C4-2B (cell line): ENCODE results near the gene SIL1.
"Not testable (repeated sequence)": the region's sequence is repeated elsewhere in the genome, so short reads cannot be mapped to it uniquely, and the experiment has no call there.

Experiments
- H3K27ac ChIP-seq: fragments of 450-650 bp; 2 replicates; pipeline ENCODE4 v1.5.1; 2017
- ZFX ChIP-seq: fragments of 450-650 bp; IDR thresholded peaks from 2 replicates; pipeline ENCODE4 v1.6.1; 2017
- TF ChIP-seq, protein P1 (sequence below): fragments of 450-650 bp; conservative IDR thresholded peaks from 2 replicates; pipeline ENCODE4 v1.5.1; 2017; ENCODE audit warnings: mild to moderate bottlenecking

Gene SIL1

DNA sequence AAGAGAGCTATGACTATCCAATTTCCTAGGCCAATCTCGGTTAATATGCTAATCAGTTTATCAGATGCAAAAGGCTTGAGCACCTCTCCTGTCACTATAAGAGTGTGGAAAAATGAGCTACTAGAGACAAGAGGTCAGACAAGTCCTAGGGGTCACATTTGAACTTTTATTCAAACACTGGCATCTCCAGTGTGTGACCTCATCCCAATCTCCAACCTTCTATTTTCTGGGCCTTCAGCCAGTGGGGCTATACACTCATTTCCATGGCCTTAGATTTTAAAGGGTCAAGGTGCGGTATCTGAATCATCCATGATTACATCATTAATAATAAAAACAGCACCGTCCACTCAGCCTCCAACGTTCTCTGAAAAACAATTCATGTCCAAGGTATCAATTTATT, 183.4 kb downstream of the SIL1 start:
- TF ChIP-seq, protein P1, sequence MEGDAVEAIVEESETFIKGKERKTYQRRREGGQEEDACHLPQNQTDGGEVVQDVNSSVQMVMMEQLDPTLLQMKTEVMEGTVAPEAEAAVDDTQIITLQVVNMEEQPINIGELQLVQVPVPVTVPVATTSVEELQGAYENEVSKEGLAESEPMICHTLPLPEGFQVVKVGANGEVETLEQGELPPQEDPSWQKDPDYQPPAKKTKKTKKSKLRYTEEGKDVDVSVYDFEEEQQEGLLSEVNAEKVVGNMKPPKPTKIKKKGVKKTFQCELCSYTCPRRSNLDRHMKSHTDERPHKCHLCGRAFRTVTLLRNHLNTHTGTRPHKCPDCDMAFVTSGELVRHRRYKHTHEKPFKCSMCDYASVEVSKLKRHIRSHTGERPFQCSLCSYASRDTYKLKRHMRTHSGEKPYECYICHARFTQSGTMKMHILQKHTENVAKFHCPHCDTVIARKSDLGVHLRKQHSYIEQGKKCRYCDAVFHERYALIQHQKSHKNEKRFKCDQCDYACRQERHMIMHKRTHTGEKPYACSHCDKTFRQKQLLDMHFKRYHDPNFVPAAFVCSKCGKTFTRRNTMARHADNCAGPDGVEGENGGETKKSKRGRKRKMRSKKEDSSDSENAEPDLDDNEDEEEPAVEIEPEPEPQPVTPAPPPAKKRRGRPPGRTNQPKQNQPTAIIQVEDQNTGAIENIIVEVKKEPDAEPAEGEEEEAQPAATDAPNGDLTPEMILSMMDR: no peak
- H3K27ac ChIP-seq: no peak overlapping the region

DNA sequence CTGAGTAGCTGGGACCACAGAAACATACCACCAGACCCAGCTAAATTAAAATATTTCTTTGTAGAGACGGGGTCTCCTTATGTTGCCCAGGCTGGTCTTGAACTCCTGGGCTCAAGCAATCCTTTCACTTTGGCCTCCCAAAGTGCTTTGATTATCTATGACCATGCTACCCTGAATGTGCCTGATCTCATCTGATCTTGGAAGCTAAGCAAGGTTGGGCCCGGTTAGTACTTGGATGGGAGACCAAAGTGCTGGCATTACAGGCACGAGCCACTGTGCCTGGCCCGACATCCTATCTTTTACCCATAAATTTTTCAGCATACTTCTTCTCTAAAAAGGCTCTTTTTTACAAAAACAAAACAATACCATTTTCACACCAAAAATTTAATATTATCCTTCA, 186.0 kb downstream of the SIL1 start:
- TF ChIP-seq, protein P1: no peak
- TF ChIP-seq ZFX: no peak
- H3K27ac ChIP-seq: no peak overlapping the region

DNA sequence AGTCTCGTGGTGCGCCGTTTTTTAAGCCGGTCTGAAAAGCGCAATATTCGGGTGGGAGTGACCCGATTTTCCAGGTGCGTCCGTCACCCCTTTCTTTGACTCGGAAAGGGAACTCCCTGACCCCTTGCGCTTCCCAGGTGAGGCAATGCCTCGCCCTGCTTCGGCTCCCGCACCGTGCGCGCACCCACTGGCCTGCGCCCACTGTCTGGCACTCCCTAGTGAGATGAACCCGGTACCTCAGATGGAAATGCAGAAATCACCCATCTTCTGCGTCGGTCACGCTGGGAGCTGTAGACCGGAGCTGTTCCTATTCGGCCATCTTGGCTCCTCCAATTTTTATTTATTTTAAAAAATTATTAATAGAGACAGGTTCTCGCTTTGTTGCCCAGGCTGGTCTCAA, 187.0 kb downstream of the SIL1 start:
- not testable (repeated sequence) for H3K27ac ChIP-seq

DNA sequence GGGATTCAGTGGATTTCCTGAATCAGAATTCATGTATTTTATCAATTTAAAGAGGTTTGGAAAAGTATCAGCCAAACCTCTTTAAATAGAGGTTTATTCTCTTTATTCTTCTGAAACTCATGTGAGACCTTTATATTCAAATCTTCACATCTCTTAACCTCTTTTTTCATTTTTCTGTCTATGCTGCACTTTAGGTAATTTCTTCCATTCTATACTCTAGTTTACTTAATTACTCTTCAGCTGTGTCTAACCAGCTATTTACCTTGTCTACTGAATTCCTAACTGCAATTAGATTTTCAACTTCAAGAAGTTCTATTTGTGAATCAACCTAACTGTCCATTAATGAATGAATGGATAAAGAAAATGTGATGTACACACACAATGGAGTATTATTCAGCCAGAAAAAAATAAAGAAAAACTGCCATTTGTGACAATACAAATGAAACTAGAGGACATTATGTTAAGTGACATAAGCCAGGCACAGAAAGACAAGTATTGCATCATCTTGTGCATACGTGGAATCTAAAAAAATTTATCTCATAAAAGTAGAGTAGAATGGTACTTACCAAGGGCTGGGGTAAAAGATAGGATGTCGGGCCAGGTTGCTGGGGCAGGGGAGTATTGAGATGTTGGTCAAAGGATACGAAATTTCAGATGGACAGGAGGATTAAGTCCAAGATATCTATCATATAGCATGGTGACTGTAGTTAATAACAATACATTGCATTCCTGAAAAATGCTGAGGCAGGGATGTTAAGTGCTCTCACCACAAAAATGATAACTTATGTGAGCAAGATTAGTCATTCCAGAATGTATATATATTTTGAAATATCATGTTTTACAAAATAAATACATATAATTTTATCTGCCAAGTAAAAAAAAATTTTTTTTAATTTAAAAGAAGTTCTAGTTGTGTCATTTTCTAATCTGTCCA, 193.5 kb downstream of the SIL1 start:
- no peak overlapping the region for H3K27ac ChIP-seq
- TF ChIP-seq, protein P1: no peak
- TF ChIP-seq ZFX: no peak

DNA sequence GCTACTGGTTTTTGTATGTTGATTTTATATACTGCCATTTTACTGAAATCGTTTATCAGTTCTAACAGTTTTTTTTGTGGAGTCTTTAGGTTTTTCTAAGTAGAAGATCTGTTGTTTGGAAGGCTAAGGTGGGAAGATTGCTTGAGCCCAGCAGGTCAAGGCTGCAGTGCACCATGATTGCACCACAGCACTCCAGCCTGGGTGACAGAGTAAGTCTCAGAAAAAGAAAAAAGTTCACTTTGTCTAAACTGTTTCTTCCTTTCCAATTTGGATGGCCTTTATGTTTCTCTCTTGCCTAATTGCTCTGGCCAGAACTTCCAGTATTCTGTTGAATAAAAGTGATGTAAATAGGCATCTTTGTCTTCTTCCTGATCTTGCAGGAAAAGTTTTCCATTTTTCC, 198.5 kb downstream of the SIL1 start:
- TF ChIP-seq ZFX: no peak
- TF ChIP-seq, protein P1: no peak

DNA sequence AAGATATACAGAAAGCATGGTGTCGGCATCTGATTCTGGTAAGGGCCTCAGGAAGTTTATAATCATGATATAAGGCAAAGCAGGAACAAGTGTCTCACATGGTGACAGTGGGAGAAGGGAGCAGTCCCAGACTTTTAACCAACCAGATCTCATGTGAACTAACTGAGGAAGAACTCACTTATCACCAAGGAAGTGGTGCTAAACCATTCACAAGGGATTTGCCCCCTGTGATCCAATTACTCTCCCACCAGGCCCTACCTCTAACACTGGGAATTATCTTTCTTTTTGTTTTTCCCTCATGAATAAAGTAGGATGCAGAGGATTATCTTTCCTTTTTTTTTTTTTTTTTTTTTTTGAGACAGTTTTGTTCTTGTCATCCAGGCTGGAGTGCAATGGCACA, 199.6 kb downstream of the SIL1 start:
- no peak for TF ChIP-seq ZFX
- TF ChIP-seq, protein P1: no peak
- H3K27ac ChIP-seq: no peak overlapping the region

More for the DNA sequence above, 198.5 kb downstream of the SIL1 start:
- H3K27ac ChIP-seq: no peak overlapping the region

DNA sequence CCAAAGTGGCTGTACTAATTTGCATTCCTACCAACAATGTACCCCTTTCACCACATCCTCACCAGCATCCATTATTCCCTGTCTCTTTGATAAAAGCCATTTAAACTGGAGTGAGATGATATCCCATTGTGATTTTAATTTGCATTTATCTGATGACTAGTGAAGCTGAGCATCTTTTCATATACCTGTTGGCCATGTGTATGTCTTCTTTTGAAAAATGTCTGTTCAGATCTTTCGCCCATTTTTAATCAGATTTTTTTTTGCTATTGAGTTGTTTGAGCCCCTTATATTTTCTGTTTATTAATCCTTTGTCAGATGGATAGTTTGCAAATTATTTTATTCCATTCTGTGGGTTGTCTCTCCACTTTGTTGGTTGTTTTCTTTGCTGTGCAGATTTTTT, 202.0 kb downstream of the SIL1 start:
- no peak overlapping the region for H3K27ac ChIP-seq
- no peak for TF ChIP-seq ZFX
- TF ChIP-seq, protein P1: no peak
